ENCODE measurements around the gene HADHB.
A peak's percentile ranks its signal among the peaks of the same experiment; 100 is the strongest.
"Not testable (repeated sequence)": the region's sequence is repeated elsewhere in the genome, so short reads cannot be mapped to it uniquely, and the experiment has no call there.

HADHB gene

GRCh38 chr2:26298286-26298637 is 53.5 kb downstream of the HADHB start:
- DNase-seq: no peak

- DNase-seq: peak; percentile 47
Measured at GRCh38 chr2:26298638-26299393, 54.1 kb downstream of the HADHB start.

- DNase-seq: peak; percentile 66
Measured at GRCh38 chr2:26299471-26300101, 54.8 kb downstream of the HADHB start.

GRCh38 chr2:26300234-26300925 is 55.6 kb downstream of the HADHB start:
- peak; percentile 17 for DNase-seq

GRCh38 chr2:26302846-26303245 is 58.1 kb downstream of the HADHB start:
- no peak for DNase-seq

GRCh38 chr2:26305094-26305493 is 60.4 kb downstream of the HADHB start:
- not testable (repeated sequence) for DNase-seq

- no peak for DNase-seq
Measured at GRCh38 chr2:26305540-26305939, 60.8 kb downstream of the HADHB start.

GRCh38 chr2:26309921-26310320 is 65.2 kb downstream of the HADHB start:
- no peak for DNase-seq

GRCh38 chr2:26312471-26312870 is 67.7 kb downstream of the HADHB start:
- no peak for DNase-seq

- no peak for DNase-seq
Measured at GRCh38 chr2:26313446-26313845, 68.7 kb downstream of the HADHB start.

GRCh38 chr2:26314243-26314642 is 69.5 kb downstream of the HADHB start:
- no peak for DNase-seq

GRCh38 chr2:26316041-26316440 is 71.3 kb downstream of the HADHB start:
- DNase-seq: no peak

GRCh38 chr2:26316845-26317244 is 72.1 kb downstream of the HADHB start:
- DNase-seq: no peak

GRCh38 chr2:26317377-26318105 is 72.8 kb downstream of the HADHB start:
- no peak for DNase-seq

GRCh38 chr2:26318950-26319349 is 74.2 kb downstream of the HADHB start:
- no peak for DNase-seq

GRCh38 chr2:26324479-26324878 is 79.7 kb downstream of the HADHB start:
- not testable (repeated sequence) for DNase-seq

GRCh38 chr2:26324903-26325302 is 80.2 kb downstream of the HADHB start:
- no peak for DNase-seq

GRCh38 chr2:26325851-26326250 is 81.1 kb downstream of the HADHB start:
- no peak for DNase-seq

GRCh38 chr2:26326514-26326913 is 81.8 kb downstream of the HADHB start:
- DNase-seq: no peak

GRCh38 chr2:26327291-26328272 is 82.8 kb downstream of the HADHB start:
- no peak for DNase-seq

GRCh38 chr2:26329083-26329482 is 84.3 kb downstream of the HADHB start:
- not testable (repeated sequence) for DNase-seq

- DNase-seq: peak; percentile 66
Measured at GRCh38 chr2:26330114-26330549, 85.4 kb downstream of the HADHB start.
